HS-27A (cell line): Measurements from ENCODE around the gene TMEM42.

Experiments
- DNase-seq: peaks from one replicate; pipeline ENCODE4 v3.0.0-alpha.2; 2012; ENCODE audit warnings: low read depth, missing footprints

TMEM42 gene

DNA sequence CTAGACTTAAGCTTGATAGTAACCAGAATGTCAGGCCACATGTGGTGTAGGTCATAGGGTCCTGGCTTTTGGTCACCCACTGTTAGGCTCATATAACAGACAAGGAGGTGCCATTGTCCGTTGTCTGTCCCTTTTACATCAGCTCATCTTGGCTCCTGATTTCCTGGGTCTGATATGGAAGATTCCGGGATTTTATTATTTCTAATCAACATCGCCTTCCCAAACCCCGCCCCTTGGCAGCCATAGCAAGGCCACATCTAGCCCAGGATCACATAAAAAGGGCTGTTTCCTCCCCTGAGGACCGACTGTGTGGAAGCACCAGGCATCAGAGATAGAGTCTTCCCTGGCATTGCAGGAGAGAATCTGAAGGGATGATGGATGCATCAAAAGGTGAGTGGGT, 12.6 kb downstream of the TMEM42 start, which contains the start of gene TGM4:
Gene TGM4 (plus strand): TSS at position 301 of the 400 bp plus-strand sequence. CDS start 71 bp downstream, at position 372.
- DNase-seq, result no peak

DNA sequence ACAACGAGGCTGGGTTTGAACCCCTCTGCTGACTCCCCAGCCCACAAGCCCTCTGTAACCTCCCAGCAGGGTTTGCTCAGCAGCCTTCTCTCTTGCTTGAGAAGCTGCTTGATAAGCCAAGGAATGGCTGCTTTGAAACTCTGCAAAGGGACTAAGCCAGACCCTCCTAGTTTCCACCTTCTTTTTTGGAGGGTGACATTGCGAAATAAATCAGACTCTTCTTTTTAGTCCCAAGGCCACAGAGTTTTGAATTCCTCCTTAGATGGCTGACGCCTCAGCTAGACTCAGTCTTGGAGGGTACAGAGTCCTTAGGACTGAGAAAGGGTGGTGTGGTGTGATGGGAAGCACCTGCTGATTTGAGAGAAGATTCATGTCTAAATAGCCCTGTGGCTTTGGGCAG, 13.9 kb downstream of the TMEM42 start:
- no peak for DNase-seq

DNA sequence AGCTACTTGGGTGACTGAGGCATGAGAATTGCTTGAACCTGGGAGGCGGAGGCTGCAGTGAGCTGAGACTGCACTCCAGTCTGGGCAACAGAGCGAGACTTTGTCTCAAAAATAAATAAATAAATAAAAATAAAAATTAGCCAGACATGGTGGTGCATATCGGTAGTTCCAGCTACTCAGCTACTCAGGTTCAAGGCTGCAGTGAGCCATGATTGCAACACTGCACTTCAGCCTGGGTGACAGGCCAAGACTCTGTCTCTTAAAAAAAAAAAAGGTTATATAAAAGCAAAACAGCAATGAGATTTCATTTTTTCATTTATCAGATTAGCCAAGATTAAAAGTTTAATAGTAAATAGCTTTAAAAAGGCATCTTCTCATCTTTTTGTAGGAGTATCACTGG, 15.6 kb downstream of the TMEM42 start:
- no peak for DNase-seq

DNA sequence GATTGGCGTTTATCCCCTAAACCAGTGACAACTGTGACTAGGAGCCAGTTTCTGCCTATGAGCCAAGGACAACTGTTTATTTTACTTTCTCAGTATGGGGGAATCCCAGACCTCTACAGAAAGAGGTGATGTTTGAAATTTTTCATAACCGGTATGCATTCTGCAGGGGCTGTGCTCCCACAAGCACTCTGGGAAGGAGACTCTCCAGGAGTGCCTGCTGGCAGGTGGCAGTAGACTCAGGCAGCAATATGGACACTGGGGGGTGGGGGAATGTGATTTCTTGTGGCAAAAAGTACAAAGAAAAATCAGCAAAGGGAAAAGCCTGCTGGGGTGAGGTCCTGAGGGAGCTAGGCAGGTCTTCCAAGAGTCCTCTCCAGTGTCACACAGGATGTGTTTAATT, 18.6 kb downstream of the TMEM42 start:
- DNase-seq, result no peak

DNA sequence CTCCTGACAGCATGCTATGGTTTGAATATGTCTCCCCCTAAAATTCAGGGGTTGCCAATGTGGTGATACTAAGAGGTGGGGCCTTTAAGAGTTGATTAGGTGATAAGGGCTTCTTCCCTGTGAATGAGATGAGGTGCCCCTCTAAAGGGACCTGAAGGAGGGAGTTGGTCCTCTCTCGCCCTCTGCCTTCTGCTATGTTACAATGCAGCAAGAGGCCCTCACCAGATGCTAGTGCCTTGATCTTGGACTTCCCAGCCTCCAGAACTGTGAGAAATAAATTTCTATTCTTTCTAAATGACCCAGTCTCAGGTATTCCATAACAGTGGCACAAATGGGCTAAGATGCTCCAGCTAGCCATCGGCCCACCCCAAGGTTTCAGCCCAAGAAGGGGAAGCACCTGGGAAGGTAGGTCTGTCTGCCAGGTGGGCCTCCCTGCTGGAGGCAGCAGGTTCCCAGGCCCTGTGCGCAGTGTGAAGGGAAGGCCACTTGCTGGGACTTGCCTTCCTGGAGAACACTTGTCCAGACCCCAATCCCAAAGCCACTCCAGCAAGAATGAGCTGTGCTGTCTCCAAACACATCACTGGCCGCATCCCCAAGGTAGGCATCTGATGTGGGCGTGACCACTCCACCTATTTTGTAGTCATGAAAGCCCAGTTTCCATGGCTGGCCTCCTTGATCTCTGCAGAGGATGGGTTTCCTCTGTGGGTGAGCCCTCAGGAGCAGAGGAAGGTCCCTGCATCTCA, 21.7 kb downstream of the TMEM42 start:
- DNase-seq, result no peak

DNA sequence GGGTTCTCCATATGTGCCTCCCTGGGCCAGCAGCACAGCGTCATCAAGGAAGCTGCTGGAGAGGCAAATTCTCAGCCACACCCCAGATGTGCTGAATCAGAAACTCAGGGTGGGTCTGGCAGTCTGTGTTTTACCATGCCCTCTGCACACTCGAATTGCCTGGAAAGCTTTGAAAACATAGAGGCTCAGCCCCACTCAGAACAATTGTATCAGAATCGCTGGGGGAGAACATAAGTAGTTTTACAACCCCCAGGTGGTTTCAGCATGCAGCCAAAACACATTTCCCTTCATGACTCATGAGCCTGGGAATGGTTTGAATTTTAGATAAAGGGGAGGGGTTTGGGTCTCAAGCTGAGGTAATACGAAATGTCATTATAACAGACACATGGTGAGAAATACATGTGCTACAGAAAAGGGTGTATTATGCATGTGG, 22.3 kb downstream of the TMEM42 start:
- peak; percentile 97 for DNase-seq

GRCh38 chr3:44885618-44886017, 23.9 kb downstream of the TMEM42 start:
- peak; percentile 96 for DNase-seq

- DNase-seq, result no peak
These were observed 24.8 kb downstream of the TMEM42 start for GRCh38 chr3:44886561-44886960.

DNA sequence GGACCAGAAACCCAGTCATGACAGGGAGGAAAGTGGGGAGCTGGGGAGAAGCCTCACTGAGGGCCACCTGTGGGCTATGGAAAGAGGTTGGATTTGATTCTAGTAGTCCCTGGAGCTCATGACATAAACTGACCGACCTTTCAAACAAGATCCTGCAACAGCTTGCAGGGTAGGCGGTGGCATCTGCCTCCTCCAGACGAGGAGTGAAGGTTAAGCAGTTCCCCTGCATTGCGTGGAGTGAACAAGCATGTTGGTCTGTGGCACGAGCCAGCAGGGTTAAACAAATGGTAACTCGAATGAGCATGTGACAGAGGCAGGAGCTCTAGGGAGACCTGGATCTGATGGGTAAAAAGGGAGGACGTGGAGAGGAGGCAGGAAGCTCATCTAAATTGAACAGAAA, 25.4 kb downstream of the TMEM42 start:
- no peak for DNase-seq

- DNase-seq, result no peak
These were observed 28.5 kb downstream of the TMEM42 start for GRCh38 chr3:44890258-44890657.

DNA sequence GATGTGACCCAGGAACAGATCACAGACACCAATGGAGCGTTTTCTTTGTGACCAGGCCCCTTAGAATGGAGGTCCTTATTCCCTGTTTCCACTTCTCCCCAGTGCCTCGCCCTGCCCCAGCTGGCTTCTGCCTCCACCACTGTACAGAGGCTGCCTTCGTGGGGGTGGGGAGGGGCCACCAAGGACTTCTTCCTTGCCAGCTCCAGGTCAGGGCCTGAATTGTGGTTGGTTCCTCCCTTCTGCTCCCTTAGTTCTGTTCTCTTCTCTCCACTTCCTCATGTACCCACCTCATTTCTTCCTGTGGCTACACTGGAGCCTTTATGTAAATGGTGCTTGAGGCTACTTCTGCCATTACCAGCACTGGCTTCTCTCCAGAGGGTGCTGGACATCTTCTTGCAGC, 29.1 kb downstream of the TMEM42 start:
- no peak for DNase-seq

DNA sequence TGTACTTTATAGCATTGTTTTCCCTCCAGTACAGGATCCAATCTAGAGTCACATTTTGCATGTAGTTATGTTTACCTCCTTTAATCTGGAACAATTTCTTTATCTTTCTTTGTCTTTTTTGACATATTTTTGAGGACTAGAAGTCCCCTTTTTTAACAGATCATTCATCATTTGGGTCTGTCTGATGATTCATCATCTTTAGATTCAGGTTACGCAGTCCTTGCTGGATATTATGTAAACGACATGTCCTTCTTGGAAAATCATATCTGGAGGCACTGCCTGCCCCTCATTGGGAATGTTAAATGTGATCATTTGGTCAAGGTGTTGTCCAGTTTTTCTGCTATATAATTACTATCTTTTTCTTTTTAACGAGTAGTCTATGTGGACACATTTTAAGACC, 31.0 kb downstream of the TMEM42 start:
- DNase-seq, result no peak

GRCh38 chr3:44893097-44893496, 31.4 kb downstream of the TMEM42 start:
- no peak for DNase-seq

DNA sequence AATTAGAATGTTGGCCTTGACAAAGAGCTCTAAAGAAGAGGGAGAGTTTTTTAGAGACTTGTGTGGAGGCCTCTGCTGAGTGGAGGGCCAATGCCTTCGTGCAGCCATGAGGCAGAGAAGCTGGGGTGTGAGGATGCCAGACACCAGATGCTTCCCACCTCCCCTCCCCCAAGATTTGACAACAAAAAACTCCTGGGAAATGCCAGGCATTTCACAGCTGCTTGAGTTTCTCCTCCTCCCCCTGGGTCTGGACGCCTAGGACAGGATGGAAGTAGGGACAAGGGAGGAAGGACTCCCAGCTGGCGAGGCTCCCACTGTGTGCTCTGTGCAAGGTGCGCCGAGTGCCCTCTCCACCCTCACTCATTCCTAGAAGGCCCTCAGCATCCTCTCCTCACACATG, 32.8 kb downstream of the TMEM42 start:
- no peak for DNase-seq

DNA sequence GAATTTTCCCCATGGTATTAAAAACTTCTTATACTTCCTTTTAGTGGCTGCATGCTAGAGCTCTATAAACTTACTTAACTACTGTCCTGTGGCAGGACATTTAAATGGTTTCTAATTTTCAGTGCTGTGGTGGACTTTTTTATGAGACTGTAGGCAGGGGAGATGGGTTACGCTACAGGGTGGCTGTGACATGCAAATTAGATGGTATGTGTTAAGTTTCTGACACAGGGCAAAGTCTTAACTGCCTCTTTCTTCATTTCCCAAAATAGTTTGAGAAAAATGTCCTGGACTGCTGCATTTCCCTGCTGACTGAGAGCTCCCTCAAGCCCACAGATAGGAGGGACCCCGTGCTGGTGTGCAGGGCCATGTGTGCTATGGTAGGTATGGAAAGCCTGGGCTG, 34.7 kb downstream of the TMEM42 start:
- DNase-seq, result no peak

DNA sequence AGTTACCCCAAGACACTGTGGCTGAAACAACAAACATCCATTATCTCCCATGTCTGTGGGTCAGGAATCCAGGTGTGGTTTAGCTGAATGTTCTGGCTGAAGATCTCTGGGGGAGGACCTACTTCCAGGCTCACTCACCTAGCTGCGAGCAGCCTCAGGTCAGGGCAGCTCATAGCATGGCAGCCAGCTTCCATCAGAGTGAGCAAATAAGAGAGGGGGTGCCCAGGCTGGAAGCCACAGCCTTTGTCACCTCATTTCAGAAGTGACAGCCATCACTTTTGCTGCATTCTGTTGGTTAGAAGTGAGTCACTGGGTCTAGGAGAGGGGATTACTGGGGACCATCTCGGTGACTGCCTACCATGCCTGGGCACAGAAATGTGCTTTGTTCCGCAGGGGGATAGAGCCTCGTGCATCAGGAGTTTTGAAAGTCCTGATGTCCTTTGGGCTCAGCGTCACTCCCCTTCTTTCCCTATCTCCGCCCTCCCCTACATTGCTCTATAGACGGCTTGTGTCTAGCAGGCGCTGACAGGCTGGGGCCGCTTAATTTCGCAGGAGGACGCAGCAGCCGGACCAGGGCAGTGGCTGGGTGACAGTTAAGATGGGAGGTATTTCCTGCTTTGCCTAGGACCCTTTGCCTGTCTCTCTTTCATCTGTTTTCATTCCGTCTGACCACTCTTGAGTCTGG, 38.1 kb downstream of the TMEM42 start:
- DNase-seq, result no peak

DNA sequence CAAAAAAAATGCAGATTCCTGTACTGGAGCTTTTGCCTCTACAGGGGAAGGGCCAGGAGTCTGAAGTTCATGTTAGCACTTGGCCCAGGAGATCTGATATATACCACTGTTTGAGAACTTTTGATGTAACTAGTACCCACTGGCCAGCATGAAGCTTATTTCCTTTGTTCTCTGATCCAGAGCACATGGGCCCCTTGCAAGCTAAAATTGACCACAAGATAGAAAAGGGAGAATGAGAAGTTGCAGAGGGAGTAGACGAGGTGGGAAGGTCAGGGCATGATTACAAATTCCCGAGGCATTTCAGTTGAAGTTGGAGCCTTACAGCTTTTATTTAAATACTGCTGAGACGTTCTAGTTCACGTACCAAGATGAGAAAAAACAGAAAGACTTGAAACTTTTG, 40.9 kb downstream of the TMEM42 start:
- no peak for DNase-seq

- DNase-seq, result no peak
These were observed 41.6 kb downstream of the TMEM42 start for GRCh38 chr3:44903314-44903713.

DNA sequence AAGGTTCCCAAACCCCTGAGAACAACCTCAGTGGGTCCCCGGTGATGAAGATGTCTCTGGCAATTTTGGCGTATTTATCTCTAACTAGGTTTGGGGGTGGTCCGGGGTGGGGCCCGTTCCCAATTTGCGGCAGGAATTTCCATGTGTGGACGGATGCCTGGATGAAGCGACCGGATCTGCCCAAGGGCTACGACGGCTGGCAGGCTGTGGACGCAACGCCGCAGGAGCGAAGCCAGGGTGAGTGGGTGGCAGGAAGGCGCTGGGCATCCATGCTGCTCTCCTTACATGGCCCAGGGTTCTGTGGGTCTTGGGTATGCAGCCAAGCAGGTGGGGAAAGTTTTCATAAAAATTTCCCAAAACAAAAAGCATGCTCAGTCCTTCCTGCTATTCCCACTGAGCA, 42.0 kb downstream of the TMEM42 start:
- no peak for DNase-seq

DNA sequence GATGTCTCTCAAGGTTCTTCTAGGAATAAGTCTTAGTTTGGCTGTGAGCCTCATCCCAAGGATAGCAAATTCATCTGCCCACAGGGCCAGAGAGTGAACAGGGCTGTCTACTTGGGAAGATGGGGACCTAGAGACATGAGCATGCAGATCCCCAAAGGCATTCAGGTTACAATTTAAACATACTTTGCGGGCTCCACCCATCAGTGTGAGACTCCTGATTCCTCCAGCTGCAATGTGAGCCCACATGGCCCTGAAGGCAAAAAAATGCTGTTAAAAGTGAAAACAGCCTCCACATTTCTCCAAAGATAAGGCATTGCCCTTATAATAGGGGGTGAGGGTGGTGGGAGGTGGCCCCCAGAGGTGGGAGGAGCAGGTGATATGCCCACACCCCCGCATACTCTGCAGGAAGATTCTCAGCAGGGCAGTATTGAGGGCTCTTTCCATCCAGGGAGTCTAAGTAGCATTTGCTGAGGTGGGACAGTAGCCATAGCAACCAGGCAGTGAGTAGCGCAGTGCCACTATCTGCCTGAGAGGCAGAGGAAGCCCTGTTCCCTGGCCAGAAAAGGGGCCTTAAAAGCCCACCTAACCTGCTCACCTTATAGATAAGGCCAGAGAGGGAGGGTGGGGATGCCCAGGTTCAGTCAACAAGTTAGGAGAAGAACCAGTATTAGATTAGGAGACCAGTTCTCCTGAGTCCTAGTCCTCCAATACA, 43.9 kb downstream of the TMEM42 start:
- no peak for DNase-seq

DNA sequence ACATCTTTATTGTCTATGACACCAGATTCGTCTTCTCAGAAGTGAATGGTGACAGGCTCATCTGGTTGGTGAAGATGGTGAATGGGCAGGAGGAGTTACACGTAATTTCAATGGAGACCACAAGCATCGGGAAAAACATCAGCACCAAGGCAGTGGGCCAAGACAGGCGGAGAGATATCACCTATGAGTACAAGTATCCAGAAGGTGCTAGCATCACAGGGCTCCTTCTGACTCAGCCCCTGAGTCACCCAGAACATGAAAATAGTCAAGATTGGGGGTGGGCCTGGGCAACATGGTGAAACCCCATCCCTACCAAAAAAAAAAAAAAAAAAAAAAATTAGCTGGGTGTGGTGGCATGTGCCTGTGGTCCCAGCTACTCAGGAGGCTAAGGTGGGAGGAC, 45.3 kb downstream of the TMEM42 start:
- no peak for DNase-seq

DNA sequence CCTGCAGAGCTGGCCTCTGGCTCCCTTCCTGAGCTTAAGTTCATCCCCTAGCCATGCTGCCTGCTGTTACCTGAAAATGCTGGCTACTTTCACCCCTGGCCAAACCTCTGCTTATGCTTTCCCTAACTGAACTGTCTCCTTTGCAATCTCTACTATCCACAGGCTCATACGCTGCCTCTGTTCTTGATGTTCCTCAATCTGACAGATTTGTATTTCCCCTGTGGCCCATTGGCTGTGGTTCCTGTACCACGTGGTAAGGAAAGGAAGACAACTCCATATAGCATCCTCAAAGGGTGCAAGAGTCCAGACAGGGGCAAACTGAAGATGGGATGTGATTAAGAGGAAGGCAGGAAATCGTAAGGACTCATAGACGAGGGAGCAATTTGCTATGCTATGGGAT, 45.9 kb downstream of the TMEM42 start:
- no peak for DNase-seq

DNA sequence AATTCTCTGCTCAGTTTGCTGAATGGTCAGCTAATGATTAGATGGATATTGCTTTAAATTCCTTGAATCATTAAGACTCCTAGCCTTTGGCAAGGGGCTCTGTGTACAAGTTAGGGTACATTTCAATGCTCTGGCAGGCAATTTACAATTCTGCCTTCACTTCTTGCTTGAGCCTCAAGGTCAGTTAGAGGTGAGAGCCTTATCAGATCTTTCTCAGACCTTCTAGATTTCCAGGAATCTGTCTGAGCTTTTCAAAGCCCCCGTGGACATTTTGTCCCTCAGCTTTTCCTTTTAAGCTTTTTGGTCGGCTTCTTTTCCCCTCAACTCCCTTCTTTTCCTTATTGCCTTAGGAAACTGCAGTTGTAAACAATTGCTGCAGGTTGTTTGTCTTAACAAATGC, 47.4 kb downstream of the TMEM42 start:
- DNase-seq, result no peak
